ENCODE data around the gene CAMKK1. TPM values are rescaled to one million over a fixed set of nuclear protein-coding genes. Genes with fewer than 3 reads are reported as not detected.

The CAMKK1 gene
- total RNA-seq, 2 experiments from 2014 or later = 3.4 to 4.0 TPM

GRCh38 chr17:3879591-3880417 lies 13.0 kb downstream of the CAMKK1 start:
- POLR2A ChIA-PET = no interaction called here
- Mint-ChIP-seq H3K4me3 (no peak overlapping the region), H3K4me1 (no peaks in the 10 kb centered on the region)

DNA sequence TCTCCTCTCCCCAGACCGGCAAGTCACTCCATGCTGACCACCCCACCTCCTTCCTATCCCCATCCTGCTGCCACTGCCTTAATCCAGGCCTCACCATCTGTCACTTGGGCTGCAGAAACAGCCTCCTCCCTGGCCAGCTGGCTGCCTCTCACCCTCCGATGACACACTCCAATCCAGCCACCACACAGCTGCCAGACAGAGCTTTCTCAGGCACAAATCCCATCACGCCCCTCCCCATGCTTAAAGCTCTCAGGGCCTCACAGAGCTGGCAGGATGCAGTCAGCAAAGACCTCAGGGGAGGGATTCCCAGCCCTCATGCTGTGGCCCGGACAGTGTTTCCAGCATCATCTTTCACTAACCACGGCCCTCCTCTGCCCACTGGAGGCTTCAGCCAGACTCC lies 13.7 kb downstream of the CAMKK1 start:
- DNase-seq = no peak
- Mint-ChIP-seq H3K27me3 (no peaks in the 10 kb centered on the region), H3K36me3 (ENCODE audit: low read depth) (no peaks in the 10 kb centered on the region), H3K4me3 (no peak overlapping the region), H3K9me3 (no peaks in the 10 kb centered on the region), H3K27ac (no peak overlapping the region), H3K4me1 (no peaks in the 10 kb centered on the region)
- ChIA-PET POLR2A (no interaction called here), CTCF (interaction anchor here (1.0 to 2.5 kb wide), 3 partner anchors 33 to 35 kb away, joined by 3 to 7 read pairs (median 6); partner anchors contain the start of gene NCBP3)

More at GRCh38 chr17:3879591-3880417, 13.0 kb downstream of the CAMKK1 start:
- H3K9me3 Mint-ChIP-seq = no peaks in the 10 kb centered on the region
- H3K27ac Mint-ChIP-seq = no peak overlapping the region
- CTCF ChIA-PET = interaction anchor here (0.6 to 2.5 kb wide), 4 partner anchors 18 to 563 kb away, joined by 3 to 7 read pairs (median 4); partner anchors contain the start of gene NCBP3
- DNase-seq = no peak
- H3K27me3 Mint-ChIP-seq = no peaks in the 10 kb centered on the region
- H3K36me3 Mint-ChIP-seq (ENCODE audit: low read depth) = no peaks in the 10 kb centered on the region

- ChIA-PET CTCF (interaction anchor here (2.0 kb wide), 1 partner anchor 31 kb away, joined by 6 read pairs; the partner anchor contains the start of gene NCBP3), POLR2A (no interaction called here)
- H3K36me3 Mint-ChIP-seq (ENCODE audit: low read depth) = no peaks in the 10 kb centered on the region
- H3K27me3 Mint-ChIP-seq = no peaks in the 10 kb centered on the region
- no peak overlapping the region for H3K27ac Mint-ChIP-seq
- no peaks in the 10 kb centered on the region for H3K9me3 Mint-ChIP-seq
- no peaks in the 10 kb centered on the region for H3K4me1 Mint-ChIP-seq
- no peak for DNase-seq
- no peak overlapping the region for H3K4me3 Mint-ChIP-seq
These were observed 15.6 kb downstream of the CAMKK1 start for GRCh38 chr17:3877220-3877619.

GRCh38 chr17:3875317-3875716 lies 17.5 kb downstream of the CAMKK1 start:
- ChIA-PET POLR2A (no interaction called here), CTCF (no interaction called here)
- peaks cover 8% of the 10 kb centered on the region for H3K4me1 Mint-ChIP-seq
- H3K9me3 Mint-ChIP-seq = no peaks in the 10 kb centered on the region
- DNase-seq = no peak
- H3K36me3 Mint-ChIP-seq (ENCODE audit: low read depth) = no peaks in the 10 kb centered on the region
- no peak overlapping the region for H3K27ac Mint-ChIP-seq
- H3K27me3 Mint-ChIP-seq = no peaks in the 10 kb centered on the region
- H3K4me3 Mint-ChIP-seq = no peak overlapping the region

DNA sequence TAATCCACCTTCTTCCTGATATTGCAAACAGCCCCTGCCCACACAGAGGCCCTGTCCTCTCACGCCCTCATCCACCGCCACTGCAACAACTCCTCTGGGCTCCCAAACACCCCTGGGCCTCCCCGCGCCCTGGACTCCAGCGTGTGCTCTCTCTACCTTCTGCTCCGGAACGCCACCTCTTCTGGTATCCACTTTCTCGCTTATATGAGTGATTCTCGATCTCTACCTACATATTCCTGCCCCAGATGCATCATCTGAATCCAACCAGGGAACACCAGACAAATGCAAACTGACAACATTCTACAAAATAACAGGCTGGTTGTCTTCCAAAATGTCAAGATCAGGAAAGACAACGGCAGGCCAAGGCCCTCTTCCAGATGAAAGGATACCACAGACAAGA lies 19.0 kb downstream of the CAMKK1 start:
- no peaks in the 10 kb centered on the region for H3K9me3 Mint-ChIP-seq
- no peak for DNase-seq
- H3K27me3 Mint-ChIP-seq = no peaks in the 10 kb centered on the region
- POLR2A ChIA-PET = no interaction called here
- peaks cover 10% of the 10 kb centered on the region for H3K4me1 Mint-ChIP-seq
- H3K4me3 Mint-ChIP-seq = no peak overlapping the region
- H3K27ac Mint-ChIP-seq = peak overlapping the region; percentile 26
- H3K36me3 Mint-ChIP-seq (ENCODE audit: low read depth) = no peaks in the 10 kb centered on the region
- CTCF ChIA-PET = interaction anchor here (0.6 kb wide), 1 partner anchor 28 kb away, joined by 3 read pairs; the partner anchor contains the start of gene NCBP3

DNA sequence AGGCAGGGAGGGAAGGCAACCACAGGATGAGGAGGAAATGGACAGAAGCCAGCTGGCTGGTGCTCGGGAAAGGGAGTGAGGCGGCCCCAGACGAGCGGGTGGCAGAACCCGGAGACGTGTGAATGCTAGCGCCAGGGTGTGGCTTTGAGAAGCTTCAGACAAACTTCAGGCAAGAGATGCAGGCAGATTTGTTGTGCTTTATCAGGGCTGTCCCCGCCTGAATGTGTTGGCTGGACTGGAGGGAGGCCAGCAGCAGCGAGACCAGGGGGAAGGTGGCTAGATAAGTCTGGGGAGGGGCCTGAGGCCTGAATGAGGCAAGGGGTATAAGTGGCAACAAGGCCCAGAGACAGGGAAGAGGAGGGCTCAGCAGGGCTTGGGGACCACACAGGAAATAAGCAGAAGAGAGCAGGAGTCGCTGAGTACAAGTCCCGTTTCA lies 22.0 kb downstream of the CAMKK1 start:
- POLR2A ChIA-PET = no interaction called here
- DNase-seq = peak; percentile 42
- H3K9me3 Mint-ChIP-seq = no peaks in the 10 kb centered on the region
- H3K4me3 Mint-ChIP-seq = peak overlapping the region; percentile 9
- CTCF ChIA-PET = interaction anchor here (1.0 kb wide), 1 partner anchor 25 kb away, joined by 3 read pairs; the partner anchor contains the start of gene NCBP3
- no peaks in the 10 kb centered on the region for H3K36me3 Mint-ChIP-seq (ENCODE audit: low read depth)
- peak overlapping the region; percentile 97 for H3K27ac Mint-ChIP-seq
- peaks cover 10% of the 10 kb centered on the region for H3K4me1 Mint-ChIP-seq
- no peaks in the 10 kb centered on the region for H3K27me3 Mint-ChIP-seq

DNA sequence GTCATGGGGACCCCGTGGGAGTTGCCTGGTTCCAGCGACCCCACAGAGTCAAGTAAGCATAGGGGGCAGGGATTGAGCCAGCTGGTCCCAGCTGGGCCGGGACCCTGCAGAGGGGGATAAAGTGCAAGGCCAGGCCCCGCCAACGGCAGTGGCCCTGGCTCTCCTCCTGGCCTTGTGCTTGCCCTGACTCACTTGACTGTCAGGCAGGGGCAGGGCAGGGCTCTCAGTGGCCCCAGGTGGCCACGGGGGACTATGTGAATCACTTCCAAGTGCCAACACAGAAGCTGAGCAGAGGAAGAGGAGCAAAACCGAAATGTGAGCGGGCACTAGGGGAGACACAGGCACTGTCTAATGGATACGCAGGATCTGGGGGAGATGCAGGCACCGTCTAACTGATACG lies 25.2 kb downstream of the CAMKK1 start:
- ChIA-PET POLR2A (no interaction called here), CTCF (no interaction called here)
- H3K36me3 Mint-ChIP-seq (ENCODE audit: low read depth) = no peaks in the 10 kb centered on the region
- H3K4me1 Mint-ChIP-seq = peaks cover 10% of the 10 kb centered on the region
- no peak overlapping the region for H3K27ac Mint-ChIP-seq
- no peaks in the 10 kb centered on the region for H3K27me3 Mint-ChIP-seq
- no peaks in the 10 kb centered on the region for H3K9me3 Mint-ChIP-seq
- no peak overlapping the region for H3K4me3 Mint-ChIP-seq
- no peak for DNase-seq

GRCh38 chr17:3867106-3867505 lies 25.7 kb downstream of the CAMKK1 start:
- no peaks in the 10 kb centered on the region for H3K36me3 Mint-ChIP-seq (ENCODE audit: low read depth)
- H3K4me1 Mint-ChIP-seq = peaks cover 10% of the 10 kb centered on the region
- DNase-seq = no peak
- ChIA-PET CTCF (interaction anchor here (4.1 kb wide), 1 partner anchor 21 kb away, joined by 21 read pairs; the partner anchor contains the start of gene NCBP3), POLR2A (no interaction called here)
- no peak overlapping the region for H3K4me3 Mint-ChIP-seq
- H3K27me3 Mint-ChIP-seq = no peaks in the 10 kb centered on the region
- H3K9me3 Mint-ChIP-seq = no peaks in the 10 kb centered on the region
- no peak overlapping the region for H3K27ac Mint-ChIP-seq

- Mint-ChIP-seq H3K9me3 (no peaks in the 10 kb centered on the region), H3K4me3 (no peak overlapping the region), H3K27ac (no peak overlapping the region), H3K36me3 (ENCODE audit: low read depth) (no peaks in the 10 kb centered on the region), H3K4me1 (peaks cover 10% of the 10 kb centered on the region), H3K27me3 (no peaks in the 10 kb centered on the region)
- ChIA-PET POLR2A (no interaction called here), CTCF (interaction anchor here (4.1 kb wide), 1 partner anchor 20 kb away, joined by 21 read pairs; the partner anchor contains the start of gene NCBP3)
- no peak for DNase-seq
These were observed 26.6 kb downstream of the CAMKK1 start for GRCh38 chr17:3866276-3866675.

DNA sequence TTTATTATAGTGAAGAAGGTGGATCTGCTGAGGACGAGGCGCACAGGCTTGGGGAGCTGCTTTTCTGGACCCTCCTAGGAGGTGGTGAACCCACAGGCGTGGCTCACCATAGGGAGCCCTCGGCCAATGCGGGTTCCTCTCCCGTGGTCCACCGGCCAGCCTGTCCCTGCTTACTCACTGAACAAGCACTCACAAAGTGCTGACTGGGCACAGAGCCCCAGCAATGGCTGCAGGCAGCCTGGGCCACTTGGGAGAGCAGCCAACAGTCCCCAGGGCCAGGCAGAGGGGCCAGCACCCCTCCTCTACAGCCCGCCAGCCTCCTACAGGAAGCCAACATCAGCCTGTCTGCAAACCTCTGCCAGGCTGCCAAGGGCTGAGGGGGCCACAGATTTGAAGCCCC lies 27.7 kb downstream of the CAMKK1 start:
- ChIA-PET POLR2A (no interaction called here), CTCF (interaction anchor here (0.6 to 4.1 kb wide), 3 partner anchors 19 to 127 kb away, joined by 3 to 21 read pairs (median 3); partner anchors contain the start of gene NCBP3)
- no peak overlapping the region for H3K4me3 Mint-ChIP-seq
- H3K4me1 Mint-ChIP-seq = peaks cover 2% of the 10 kb centered on the region
- no peaks in the 10 kb centered on the region for H3K27me3 Mint-ChIP-seq
- H3K27ac Mint-ChIP-seq = no peak overlapping the region
- H3K9me3 Mint-ChIP-seq = no peaks in the 10 kb centered on the region
- DNase-seq = no peak
- H3K36me3 Mint-ChIP-seq (ENCODE audit: low read depth) = no peaks in the 10 kb centered on the region

GRCh38 chr17:3864534-3864933 lies 28.3 kb downstream of the CAMKK1 start:
- ChIA-PET CTCF (interaction anchor here (1.1 to 4.1 kb wide), 4 partner anchors 14 to 127 kb away, joined by 3 to 21 read pairs (median 4); partner anchors contain the start of gene NCBP3), POLR2A (no interaction called here)
- no peaks in the 10 kb centered on the region for H3K9me3 Mint-ChIP-seq
- no peak for DNase-seq
- no peak overlapping the region for H3K4me3 Mint-ChIP-seq
- no peaks in the 10 kb centered on the region for H3K27me3 Mint-ChIP-seq
- no peaks in the 10 kb centered on the region for H3K36me3 Mint-ChIP-seq (ENCODE audit: low read depth)
- H3K4me1 Mint-ChIP-seq = no peaks in the 10 kb centered on the region
- peak overlapping the region; percentile 36 for H3K27ac Mint-ChIP-seq

- Mint-ChIP-seq H3K27ac (no peak overlapping the region), H3K27me3 (no peaks in the 10 kb centered on the region), H3K9me3 (no peaks in the 10 kb centered on the region), H3K4me1 (no peaks in the 10 kb centered on the region), H3K36me3 (ENCODE audit: low read depth) (no peaks in the 10 kb centered on the region), H3K4me3 (no peak overlapping the region)
- no peak for DNase-seq
- POLR2A ChIA-PET = no interaction called here
- CTCF ChIA-PET = interaction anchor here (0.6 to 6.2 kb wide), 5 partner anchors 17 to 124 kb away, joined by 3 to 51 read pairs (median 4); partner anchors contain the start of gene NCBP3
These were observed 30.8 kb downstream of the CAMKK1 start for GRCh38 chr17:3861761-3862681.
